MM.1S (cell line): ENCODE measurements around the gene ZNF398.

Experiments
- CTCF ChIP-seq: fragments of 300-600 bp; sonication (generic); IDR thresholded peaks from 2 replicates; pipeline ENCODE4 v1.5.1; 2016; ENCODE audit warnings: antibody characterized with exemption, low read length, mixed read lengths
- EZH2 ChIP-seq: fragments of 300-600 bp; sonication (generic); optimal IDR thresholded peaks from 2 replicates; pipeline ENCODE3; 2017; ENCODE audit warnings: low read depth, mild to moderate bottlenecking, antibody characterized with exemption, low read length, mixed read lengths

GRCh38 chr7:149226840-149227494, 79.7 kb downstream of the ZNF398 start:
- TF ChIP-seq CTCF, result no peak
- TF ChIP-seq EZH2, result no peak
